Activated T-cell treated with anti-CD3 and anti-CD28 coated beads for 48 hours (primary cell): Measurements from ENCODE around the gene DACT2.
"Not testable (repeated sequence)": the region's sequence is repeated elsewhere in the genome, so short reads cannot be mapped to it uniquely, and the experiment has no call there.

Experiments used
- DNase-seq: peaks from one replicate; pipeline ENCODE4 v3.0.0-alpha.2; 2020; ENCODE audit warnings: low read depth

The DACT2 gene

GRCh38 chr6:168326294-168327261 is 7.0 kb upstream of the DACT2 start:
- DNase-seq, result no peak

- DNase-seq, result no peak
These were observed 3.4 kb upstream of the DACT2 start for GRCh38 chr6:168322966-168323365.

- no peak for DNase-seq
These were observed 1.1 kb upstream of the DACT2 start for GRCh38 chr6:168320634-168321033.

- no peak for DNase-seq
These were observed 848 bp downstream of the DACT2 start for GRCh38 chr6:168318579-168319278.

GRCh38 chr6:168318090-168318489 is 1.5 kb downstream of the DACT2 start:
- no peak for DNase-seq

GRCh38 chr6:168315596-168315995 is 4.0 kb downstream of the DACT2 start:
- DNase-seq, result no peak

DNA sequence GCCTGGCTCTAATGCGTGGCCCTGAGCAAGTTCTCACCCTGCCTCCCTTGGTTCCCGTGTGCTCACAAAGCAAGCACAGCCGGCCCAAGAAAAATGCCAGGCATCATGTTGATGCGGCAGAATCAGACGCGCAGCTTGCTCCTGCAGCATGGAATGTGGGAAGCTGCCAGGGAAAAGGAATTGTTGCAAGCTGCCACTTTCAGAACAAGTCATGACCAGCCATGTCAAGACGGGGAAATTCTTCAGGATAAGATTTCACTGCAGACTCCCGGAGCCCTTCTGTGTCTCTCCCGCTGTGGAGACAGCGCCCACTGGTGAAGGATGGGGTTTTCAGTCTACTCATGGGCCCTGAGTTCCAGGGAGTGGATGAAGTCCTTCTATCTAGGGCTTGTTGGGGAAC is 4.6 kb downstream of the DACT2 start:
- no peak for DNase-seq

DNA sequence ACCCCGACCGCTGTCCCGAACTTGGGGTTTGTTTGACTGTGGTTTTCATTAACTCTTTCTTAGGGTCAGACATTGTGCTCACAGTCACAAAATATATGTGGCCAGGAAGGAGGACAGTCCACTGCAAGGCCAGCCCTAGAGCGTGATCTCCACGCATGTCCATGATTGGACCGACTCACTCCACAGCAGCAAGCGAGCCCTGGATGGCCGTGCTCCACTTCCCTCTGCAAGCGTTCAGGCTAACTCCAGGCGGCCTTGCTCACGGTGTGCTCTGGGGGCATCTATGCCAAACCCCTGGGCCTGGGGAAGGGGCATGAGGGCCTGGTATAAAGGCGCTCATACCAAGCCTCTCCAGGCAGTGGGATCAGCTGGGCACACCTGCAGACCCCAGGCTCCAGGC is 5.6 kb downstream of the DACT2 start:
- DNase-seq, result no peak

GRCh38 chr6:168313431-168314011 is 6.1 kb downstream of the DACT2 start:
- DNase-seq, result no peak

DNA sequence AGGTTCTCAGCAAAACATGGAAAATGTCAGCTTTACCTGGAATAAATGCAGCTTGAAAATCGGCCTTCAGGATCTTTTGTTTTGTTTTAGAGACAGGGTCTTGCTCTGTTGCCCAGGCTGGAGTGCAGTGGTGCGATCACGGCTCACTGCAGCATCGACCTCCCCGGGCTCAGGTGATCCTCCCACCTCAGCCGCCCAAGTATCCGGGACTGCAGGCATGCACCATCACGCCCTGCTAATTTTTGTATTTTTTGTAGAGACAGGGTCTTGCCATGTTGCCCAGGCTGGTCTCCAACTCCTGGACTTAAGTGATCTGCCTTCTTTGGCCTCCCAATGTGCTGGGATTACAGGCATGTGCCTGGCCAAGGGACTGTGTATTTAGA is 7.5 kb downstream of the DACT2 start:
- not testable (repeated sequence) for DNase-seq

GRCh38 chr6:168311410-168312124 is 8.0 kb downstream of the DACT2 start:
- no peak for DNase-seq

- DNase-seq, result no peak
These were observed 8.6 kb downstream of the DACT2 start for GRCh38 chr6:168310945-168311344.

- no peak for DNase-seq
These were observed 9.2 kb downstream of the DACT2 start for GRCh38 chr6:168310403-168310802.

GRCh38 chr6:168309997-168310396 is 9.6 kb downstream of the DACT2 start:
- DNase-seq, result no peak

DNA sequence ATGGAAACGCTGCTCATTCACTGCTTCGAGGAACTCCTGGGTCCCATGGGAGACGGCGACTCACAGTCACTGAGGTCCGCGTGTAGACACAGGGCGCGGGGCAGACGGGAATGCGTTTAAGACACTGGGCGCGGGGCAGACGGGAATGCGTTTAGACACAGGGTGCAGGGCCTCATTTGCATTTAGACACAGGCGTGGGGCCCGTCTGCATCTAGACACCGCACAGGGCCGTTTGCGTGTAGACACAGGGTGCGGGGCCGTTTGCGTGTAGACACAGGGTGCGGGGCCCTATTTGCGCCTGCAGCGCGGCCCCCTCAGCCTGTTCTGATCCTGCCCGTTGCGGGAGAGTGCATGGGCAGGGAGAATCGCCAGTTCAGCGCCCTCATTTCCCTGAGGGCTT is 10.4 kb downstream of the DACT2 start:
- no peak for DNase-seq

DNA sequence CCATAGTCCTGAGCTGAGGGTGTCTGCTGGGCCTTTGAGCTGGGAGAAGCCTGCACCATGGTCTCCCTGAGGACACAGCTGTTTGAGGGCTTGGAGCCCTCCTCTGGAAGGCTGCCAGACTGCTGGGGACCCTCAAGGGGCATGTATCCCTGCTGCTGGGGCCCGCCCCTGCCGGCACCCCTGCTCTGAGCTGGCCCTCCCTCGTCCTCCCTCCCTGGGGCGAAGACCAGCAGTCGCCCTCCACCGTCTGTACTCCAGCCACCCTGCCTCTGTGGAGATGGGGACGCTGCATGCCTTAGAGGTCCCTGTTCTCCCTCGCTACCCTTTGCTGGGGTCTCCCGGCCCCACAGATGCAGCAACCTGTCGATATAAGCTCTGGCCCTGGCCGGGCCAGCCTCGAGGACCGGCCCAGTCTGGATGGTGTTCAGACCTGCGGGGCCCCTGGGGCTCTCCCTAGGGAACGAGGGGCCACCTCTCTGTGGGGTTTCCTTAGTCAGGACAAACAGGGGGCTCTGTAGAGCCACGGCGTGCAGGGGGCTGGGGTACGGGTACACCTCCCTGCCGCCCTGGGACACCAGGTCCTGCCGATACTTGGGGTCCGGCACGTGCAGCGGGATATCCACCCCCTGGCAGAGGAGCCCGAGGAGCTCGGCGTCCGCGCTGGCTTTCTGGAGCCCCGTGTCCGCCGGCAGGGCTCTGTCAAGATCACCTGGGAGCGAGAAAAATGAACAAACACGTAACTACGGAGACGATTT is 11.0 kb downstream of the DACT2 start:
- DNase-seq, result no peak

DNA sequence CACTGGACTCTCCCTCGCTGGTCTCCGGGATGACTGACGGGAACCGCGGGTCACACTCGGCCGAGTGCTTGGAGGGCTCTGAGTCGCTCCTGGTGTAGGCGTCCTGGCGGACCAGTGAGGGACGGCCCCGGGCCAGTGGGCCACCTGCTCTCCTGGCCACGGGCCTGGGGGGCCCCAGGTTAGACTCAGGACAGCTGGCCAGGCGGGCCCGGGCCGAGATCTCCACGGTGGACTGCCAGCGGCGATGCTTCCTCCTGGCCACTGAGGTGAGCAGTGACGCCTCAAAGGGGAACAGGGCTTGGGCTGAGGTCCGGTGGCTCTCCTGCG is 11.9 kb downstream of the DACT2 start:
- no peak for DNase-seq

DNA sequence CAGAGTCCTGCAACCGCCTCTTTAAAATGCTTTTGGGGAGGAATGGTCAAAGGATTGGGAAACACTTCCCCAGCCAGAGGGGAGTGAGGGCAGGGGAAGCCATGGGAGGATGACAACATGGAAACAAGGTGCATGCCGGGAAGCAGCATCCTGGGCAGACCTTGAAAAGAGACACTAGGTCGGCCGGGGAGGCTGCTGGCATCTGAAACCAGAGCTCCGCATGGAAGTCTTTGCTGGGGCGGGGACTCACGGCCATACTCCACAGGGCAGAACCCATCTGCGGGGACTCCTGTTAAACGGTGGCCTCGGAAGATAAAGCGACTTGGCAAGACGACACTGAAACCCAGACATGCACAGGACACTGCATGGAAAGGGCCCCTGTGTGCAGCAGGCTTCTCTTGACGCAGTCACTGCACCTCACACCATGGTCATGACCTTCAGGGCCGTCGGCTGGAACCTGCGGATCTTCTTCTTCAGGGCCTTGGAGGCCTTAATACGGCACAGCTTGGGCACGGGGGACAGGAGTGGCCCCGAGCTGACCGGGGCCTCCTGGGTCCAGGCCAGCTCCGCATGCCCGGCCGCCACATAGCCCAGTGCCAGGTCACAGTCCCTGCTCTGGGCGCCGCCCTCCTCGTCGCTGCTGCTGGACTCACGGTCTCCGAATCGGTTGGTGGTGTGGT is 12.4 kb downstream of the DACT2 start:
- DNase-seq, result no peak

DNA sequence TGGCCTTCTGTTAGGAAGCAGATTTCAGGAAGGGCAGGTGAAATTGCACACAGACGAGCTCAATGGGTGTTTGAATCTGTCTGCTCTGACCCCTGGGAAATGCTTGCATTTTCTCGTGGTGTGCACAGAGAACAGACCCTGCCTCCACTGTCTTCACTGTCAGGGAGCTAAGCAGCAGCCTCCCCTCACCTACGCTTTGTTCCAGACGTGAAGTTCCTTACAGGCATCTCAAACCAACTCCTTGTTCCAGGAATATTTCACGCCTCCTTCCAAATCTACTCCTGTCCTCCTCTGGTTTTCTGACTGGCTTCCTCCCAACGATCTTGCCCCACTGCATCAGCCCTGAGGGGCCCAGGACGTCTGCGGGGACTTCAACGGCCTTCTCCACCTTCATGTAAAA is 13.7 kb downstream of the DACT2 start:
- no peak for DNase-seq

DNA sequence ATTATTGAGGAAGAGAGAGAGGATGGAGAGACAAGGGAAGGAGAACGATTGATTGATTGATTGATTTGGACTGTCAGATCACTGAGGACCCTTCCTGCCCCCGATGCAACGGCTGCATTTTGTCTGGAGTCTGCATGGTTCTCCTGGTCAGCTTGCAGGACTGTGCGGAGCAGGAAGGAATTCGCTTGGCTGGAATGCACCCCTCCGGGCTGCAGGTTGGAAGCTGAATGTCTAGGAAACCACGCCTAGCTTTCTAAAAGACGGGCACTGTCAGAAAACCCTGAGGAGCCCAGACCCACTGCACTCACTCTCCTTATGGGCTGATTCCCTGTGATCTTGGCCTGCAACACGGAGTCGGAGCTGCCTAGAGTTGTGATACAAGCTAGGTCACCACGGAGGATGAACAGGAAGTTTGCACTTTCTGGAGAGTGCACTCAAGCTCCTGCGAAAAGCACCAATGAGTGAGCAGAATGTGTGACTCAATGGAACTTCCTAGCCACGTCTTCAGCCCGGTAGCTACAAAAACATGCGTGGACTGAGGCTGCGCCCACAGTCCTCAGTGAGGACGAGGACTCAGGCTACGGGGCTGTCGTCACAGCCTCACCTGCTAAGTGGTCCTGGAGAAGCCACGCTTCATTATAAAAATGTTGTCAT is 14.4 kb downstream of the DACT2 start:
- DNase-seq, result no peak

DNA sequence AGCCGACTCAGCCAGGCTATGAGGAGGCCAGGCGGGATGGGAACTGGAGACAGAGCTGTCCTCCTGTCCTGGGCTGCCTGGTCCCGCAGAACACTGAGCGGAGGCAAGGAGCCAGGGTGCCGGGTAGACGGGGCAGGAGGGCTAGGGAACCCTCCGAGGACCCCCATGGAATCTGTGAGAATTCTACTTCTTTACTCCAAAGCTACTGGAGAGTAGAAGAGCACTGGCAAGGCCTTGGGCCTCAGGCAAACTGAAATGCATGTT is 14.9 kb downstream of the DACT2 start:
- no peak for DNase-seq
